Neutrophil (primary cell): ENCODE data around the gene TENM3.

Experiments
- H3K27ac ChIP-seq: fragments of 200-600 bp; sonication (generic); 2 replicates; pipeline ENCODE4 v1.5.1; 2016; ENCODE audit warnings: mild to moderate bottlenecking, moderate library complexity
- H3K27me3 ChIP-seq: fragments of 200-600 bp; sonication (generic); 2 replicates; pipeline ENCODE4 v1.6.0; 2016; ENCODE audit warnings: mild to moderate bottlenecking
- H3K36me3 ChIP-seq: fragments of 200-600 bp; sonication (generic); 2 replicates; pipeline ENCODE4 v1.5.1; 2017
- H3K4me1 ChIP-seq, 2 experiments: fragments of 200-600 bp in 1 of 2; sonication (generic) in 1 of 2; 1 replicate in 1 of 2; 2 replicates in 1 of 2; pipeline versions ENCODE4 v1.5.1 to v1.6.1; 2013 to 2016; ENCODE audit warnings: low read depth in 1 of 2, low read length in 1 of 2, mild to moderate bottlenecking in 1 of 2, moderate library complexity in 1 of 2; ENCODE audit not compliant: control insufficient read depth in 1 of 2, insufficient read depth in 1 of 2
- H3K4me3 ChIP-seq, 2 experiments: fragments of 200-600 bp in 1 of 2; sonication (generic) in 1 of 2; 1 replicate in 1 of 2; 2 replicates in 1 of 2; pipeline ENCODE4 v1.5.1; 2013 to 2016; ENCODE audit warnings: low read depth in 1 of 2, low read length in 1 of 2, mild to moderate bottlenecking in 1 of 2, moderate library complexity in 1 of 2
- H3K9me3 ChIP-seq: fragments of 200-600 bp; sonication (generic); 2 replicates; pipeline ENCODE4 v1.5.1; 2016
- CTCF ChIP-seq: fragments of 200-600 bp; sonication (generic); IDR thresholded peaks from 2 replicates; pipeline ENCODE4 v1.5.1; 2016; ENCODE audit warnings: antibody characterized with exemption

Gene TENM3

GRCh38 chr4:182409271-182409670 lies 166.1 kb downstream of the TENM3 start:
- Histone ChIP-seq H3K4me1 (no peaks in the 10 kb centered on the region), H3K4me3 (no peak overlapping the region), H3K27me3 (no peaks in the 10 kb centered on the region), H3K36me3 (no peaks in the 10 kb centered on the region), H3K9me3 (no peaks in the 10 kb centered on the region), H3K27ac (no peak overlapping the region)
- TF ChIP-seq CTCF, result no peak

GRCh38 chr4:182411391-182411790 lies 168.2 kb downstream of the TENM3 start:
- Histone ChIP-seq H3K27me3 (no peaks in the 10 kb centered on the region), H3K9me3 (no peaks in the 10 kb centered on the region), H3K27ac (no peak overlapping the region), H3K4me3 (no peak overlapping the region), H3K36me3 (no peaks in the 10 kb centered on the region), H3K4me1 (no peaks in the 10 kb centered on the region)
- TF ChIP-seq CTCF, result no peak

- no peak overlapping the region for H3K27ac ChIP-seq
- TF ChIP-seq CTCF, result no peak
- H3K27me3 ChIP-seq, result no peaks in the 10 kb centered on the region
- no peaks in the 10 kb centered on the region for H3K4me1 ChIP-seq
- no peak overlapping the region for H3K4me3 ChIP-seq
- H3K36me3 ChIP-seq, result no peaks in the 10 kb centered on the region
- no peaks in the 10 kb centered on the region for H3K9me3 ChIP-seq
Observed at GRCh38 chr4:182413550-182413949, 170.3 kb downstream of the TENM3 start.

GRCh38 chr4:182415116-182415515 lies 171.9 kb downstream of the TENM3 start:
- Histone ChIP-seq H3K27me3 (no peaks in the 10 kb centered on the region), H3K9me3 (no peaks in the 10 kb centered on the region), H3K4me1 (no peaks in the 10 kb centered on the region), H3K4me3 (no peak overlapping the region), H3K27ac (no peak overlapping the region), H3K36me3 (no peaks in the 10 kb centered on the region)
- TF ChIP-seq CTCF, result no peak

- Histone ChIP-seq H3K9me3 (no peaks in the 10 kb centered on the region), H3K27ac (no peak overlapping the region), H3K27me3 (no peaks in the 10 kb centered on the region), H3K4me1 (no peaks in the 10 kb centered on the region), H3K36me3 (no peaks in the 10 kb centered on the region), H3K4me3 (no peak overlapping the region)
- no peak for TF ChIP-seq CTCF
Observed at GRCh38 chr4:182416067-182416466, 172.9 kb downstream of the TENM3 start.

- no peak for TF ChIP-seq CTCF
- H3K9me3 ChIP-seq, result no peaks in the 10 kb centered on the region
- H3K27me3 ChIP-seq, result no peaks in the 10 kb centered on the region
- no peak overlapping the region for H3K4me3 ChIP-seq
- no peak overlapping the region for H3K27ac ChIP-seq
- no peaks in the 10 kb centered on the region for H3K4me1 ChIP-seq
- H3K36me3 ChIP-seq, result no peaks in the 10 kb centered on the region
Observed at GRCh38 chr4:182418054-182418734, 175.0 kb downstream of the TENM3 start.
